ENCODE measurements around the gene AFAP1L2.

DNA sequence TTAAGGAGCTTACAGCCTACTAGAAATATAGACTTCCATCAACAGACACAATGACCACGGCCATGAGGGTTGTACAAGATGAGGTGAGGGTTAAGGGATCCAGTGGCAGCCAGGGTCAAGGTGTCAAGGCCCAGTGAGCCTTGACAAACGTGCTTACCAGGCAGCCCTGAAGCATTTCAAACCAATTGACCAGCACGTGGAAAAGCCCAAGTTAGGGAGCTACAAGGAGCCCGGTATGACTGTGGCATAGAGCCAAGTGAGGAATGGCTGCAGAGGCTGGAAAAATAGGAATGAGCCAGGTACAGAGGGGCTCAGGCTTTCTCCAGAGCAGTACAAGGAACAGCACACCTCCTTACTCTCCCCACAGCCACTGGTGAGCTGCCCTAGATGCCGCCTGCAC lies 12.7 kb downstream of the AFAP1L2 start:
- TF ChIP-seq, protein P1, sequence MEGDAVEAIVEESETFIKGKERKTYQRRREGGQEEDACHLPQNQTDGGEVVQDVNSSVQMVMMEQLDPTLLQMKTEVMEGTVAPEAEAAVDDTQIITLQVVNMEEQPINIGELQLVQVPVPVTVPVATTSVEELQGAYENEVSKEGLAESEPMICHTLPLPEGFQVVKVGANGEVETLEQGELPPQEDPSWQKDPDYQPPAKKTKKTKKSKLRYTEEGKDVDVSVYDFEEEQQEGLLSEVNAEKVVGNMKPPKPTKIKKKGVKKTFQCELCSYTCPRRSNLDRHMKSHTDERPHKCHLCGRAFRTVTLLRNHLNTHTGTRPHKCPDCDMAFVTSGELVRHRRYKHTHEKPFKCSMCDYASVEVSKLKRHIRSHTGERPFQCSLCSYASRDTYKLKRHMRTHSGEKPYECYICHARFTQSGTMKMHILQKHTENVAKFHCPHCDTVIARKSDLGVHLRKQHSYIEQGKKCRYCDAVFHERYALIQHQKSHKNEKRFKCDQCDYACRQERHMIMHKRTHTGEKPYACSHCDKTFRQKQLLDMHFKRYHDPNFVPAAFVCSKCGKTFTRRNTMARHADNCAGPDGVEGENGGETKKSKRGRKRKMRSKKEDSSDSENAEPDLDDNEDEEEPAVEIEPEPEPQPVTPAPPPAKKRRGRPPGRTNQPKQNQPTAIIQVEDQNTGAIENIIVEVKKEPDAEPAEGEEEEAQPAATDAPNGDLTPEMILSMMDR (IDR thresholded peaks at IDR 0.05): no peak
- no peak for TF ChIP-seq POLR2A (IDR thresholded peaks at IDR 0.05)

All from vagina (tissue), 2 donors.